RWPE2 (cell line): ENCODE data around the gene IRF8.

Source experiments
- ATAC-seq: fragments of 200-7000 bp; cut with Tn5 transposase; 3 replicates; pipeline ENCODE4 v1.9.1; 2021; ENCODE audit warnings: low read depth
- DNase-seq: peaks from one replicate; pipeline ENCODE4 v3.0.0-alpha.2; 2020; ENCODE audit warnings: low spot score
- H3K27ac ChIP-seq: fragments of 450-650 bp; 2 replicates; pipeline ENCODE4 v1.5.1; 2017; ENCODE audit warnings: mild to moderate bottlenecking; ENCODE audit not compliant: poor library complexity, severe bottlenecking
- H3K27me3 ChIP-seq: fragments of 250-450 bp; sonication (Bioruptor Pico); 2 replicates; pipeline ENCODE4 v1.5.1; 2021; ENCODE audit warnings: mild to moderate bottlenecking, moderate library complexity; ENCODE audit not compliant: insufficient read depth, poor library complexity, severe bottlenecking
- H3K36me3 ChIP-seq: fragments of 250-450 bp; sonication (Bioruptor Pico); 2 replicates; pipeline ENCODE4 v1.5.1; 2020; ENCODE audit warnings: low read depth, mild to moderate bottlenecking, moderate library complexity
- H3K4me1 ChIP-seq: fragments of 250-450 bp; sonication (Bioruptor Pico); 2 replicates; pipeline ENCODE4 v1.5.1; 2021; ENCODE audit warnings: mild to moderate bottlenecking, moderate library complexity; ENCODE audit not compliant: insufficient read depth, poor library complexity, severe bottlenecking
- H3K4me3 ChIP-seq: fragments of 250-450 bp; sonication (Bioruptor Pico); 2 replicates; pipeline ENCODE4 v1.5.1; 2021; ENCODE audit warnings: mild to moderate bottlenecking, moderate library complexity; ENCODE audit not compliant: severe bottlenecking
- H3K9me3 ChIP-seq: fragments of 250-450 bp; sonication (Bioruptor Pico); 2 replicates; pipeline ENCODE4 v1.5.1; 2021; ENCODE audit warnings: mild to moderate bottlenecking, moderate library complexity; ENCODE audit not compliant: severe bottlenecking
- TF ChIP-seq, protein P1 (sequence below): fragments of 450-650 bp; IDR thresholded peaks from one replicate; pipeline ENCODE4 v1.5.1; 2017; ENCODE audit warnings: mild to moderate bottlenecking, moderate library complexity; ENCODE audit not compliant: poor library complexity, severe bottlenecking

Gene IRF8

DNA sequence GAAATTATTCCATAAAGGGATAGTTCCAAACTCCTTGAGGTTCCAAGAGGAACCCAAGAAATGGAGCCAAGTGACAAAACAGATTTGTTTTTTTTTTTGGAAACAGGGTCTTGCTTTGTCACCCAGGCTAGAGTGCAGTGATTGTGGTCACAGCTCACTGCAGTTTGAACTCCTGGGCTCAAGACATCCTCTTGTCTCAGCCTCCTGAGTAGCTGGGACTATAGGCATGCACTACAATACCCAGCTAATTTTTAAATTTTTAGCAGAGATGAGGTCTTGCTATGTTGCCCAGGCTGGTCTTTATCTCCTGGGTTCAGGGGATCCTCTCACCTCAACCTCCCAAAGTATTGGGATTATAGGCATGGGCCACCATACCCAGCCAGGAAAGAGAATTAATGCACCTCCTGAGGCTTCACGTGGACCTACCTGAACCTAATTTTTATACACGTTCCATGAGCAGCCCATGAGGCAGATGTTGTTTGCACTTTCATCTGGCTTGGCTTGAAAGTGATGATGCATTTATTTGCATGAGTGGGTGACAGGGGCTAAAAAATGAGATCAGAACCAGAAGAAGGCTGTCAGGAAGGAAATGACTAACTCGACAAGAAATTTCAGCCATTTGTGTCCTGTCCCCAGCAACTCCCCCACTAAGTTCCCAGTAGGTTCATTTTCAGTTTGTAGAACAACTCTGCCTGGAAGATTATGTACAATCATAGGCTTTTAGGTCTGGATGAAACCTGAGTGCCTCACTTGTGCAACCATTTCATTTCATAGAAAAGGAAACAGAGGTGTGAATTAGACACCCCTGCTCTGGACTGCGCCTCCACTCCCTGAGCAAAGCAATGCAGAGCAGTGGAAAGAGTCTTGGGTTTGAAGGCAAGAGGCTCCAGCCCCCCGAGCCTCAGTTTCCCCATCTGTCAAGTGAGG is 10.3 kb upstream of the IRF8 start:
- Histone ChIP-seq H3K4me1 (peaks cover 29% of the 10 kb centered on the region), H3K4me3 (no peak overlapping the region), H3K9me3 (no peaks in the 10 kb centered on the region), H3K27me3 (peaks cover 16% of the 10 kb centered on the region), H3K36me3 (no peaks in the 10 kb centered on the region), H3K27ac (peak overlapping the region; percentile 53)
- ATAC-seq: peak; percentile 78
- TF ChIP-seq, protein P1, sequence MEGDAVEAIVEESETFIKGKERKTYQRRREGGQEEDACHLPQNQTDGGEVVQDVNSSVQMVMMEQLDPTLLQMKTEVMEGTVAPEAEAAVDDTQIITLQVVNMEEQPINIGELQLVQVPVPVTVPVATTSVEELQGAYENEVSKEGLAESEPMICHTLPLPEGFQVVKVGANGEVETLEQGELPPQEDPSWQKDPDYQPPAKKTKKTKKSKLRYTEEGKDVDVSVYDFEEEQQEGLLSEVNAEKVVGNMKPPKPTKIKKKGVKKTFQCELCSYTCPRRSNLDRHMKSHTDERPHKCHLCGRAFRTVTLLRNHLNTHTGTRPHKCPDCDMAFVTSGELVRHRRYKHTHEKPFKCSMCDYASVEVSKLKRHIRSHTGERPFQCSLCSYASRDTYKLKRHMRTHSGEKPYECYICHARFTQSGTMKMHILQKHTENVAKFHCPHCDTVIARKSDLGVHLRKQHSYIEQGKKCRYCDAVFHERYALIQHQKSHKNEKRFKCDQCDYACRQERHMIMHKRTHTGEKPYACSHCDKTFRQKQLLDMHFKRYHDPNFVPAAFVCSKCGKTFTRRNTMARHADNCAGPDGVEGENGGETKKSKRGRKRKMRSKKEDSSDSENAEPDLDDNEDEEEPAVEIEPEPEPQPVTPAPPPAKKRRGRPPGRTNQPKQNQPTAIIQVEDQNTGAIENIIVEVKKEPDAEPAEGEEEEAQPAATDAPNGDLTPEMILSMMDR: no peak
- DNase-seq: no peak

DNA sequence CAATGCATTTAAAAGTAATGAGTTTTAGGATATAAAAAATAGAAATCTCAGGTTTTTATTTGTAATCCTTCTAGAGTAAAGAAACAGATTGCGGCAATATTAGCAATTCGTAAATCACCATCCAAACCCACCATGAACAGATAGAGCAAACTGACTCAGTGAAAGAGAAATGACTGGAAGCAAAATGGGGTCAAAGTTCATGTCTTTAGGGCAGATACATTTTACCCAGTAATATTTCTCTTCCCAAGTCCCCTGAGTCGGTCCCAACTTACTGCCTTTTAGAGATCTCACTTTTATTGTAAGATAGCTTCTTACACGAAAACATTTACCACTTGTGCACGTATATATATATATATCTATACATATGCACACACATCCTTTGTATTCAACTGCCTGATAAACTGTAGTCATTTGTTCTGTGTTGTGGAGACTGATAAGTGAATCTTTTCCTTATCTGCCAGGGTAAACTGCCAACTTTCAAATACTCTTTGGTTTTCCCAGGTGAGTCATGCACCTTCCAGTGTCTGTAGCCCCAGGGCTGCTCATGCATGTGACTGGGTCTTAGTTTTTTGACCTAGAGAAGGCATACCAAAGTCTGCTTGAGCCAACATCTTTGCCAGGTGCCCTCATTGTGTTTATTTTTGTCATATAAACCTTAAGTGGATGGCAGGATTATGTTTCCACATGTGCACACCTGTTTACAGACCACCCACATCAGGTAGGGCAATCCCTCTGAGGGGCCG is 7.8 kb upstream of the IRF8 start:
- peak overlapping the region; percentile 36 for H3K27ac ChIP-seq

DNA sequence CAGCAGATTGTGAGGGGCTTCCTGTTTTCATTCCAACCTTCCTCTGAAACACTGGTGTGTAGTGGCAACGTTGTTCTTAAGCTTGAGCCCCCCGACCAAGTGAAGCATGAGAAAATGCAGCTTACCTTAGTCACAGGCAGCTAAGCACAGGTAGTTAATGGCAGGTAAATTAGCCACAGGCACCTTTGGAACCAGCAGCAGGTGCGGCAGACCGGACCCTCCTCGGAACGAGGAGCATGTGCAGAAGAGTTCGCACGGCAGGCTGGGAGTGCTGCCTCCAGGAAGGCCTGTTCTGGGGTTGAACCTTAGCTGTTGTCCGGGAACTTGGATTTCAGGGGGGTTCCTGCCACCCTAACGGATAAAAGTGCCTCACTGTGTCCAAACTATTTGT is 7.2 kb upstream of the IRF8 start:
- no peak for DNase-seq

More for the DNA sequence above, 7.8 kb upstream of the IRF8 start:
- Histone ChIP-seq H3K9me3 (no peaks in the 10 kb centered on the region), H3K27me3 (peaks cover 17% of the 10 kb centered on the region), H3K4me1 (peaks cover 29% of the 10 kb centered on the region), H3K4me3 (no peak overlapping the region), H3K36me3 (no peaks in the 10 kb centered on the region)
- ATAC-seq (peak; percentile 75), DNase-seq (no peak)
- TF ChIP-seq, protein P1: no peak

DNA sequence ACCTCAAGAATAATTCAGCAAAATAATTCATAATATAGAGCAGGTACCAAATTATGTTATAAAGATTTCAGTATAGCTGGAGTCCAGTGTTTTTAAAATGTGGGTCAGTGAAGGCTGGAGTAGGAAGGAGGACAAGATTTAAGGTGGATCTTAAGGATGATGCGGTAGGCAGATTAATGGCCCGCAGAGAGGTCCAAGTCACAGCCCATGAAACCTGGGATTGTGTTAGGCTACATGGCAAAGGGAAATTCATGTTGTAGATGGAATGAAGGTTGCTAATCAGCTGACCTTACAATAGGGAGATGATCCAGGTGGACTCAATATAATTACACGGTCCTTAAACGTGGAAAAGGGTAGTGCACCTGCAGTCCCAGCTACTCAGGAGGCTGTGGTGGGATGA is 6.2 kb upstream of the IRF8 start:
- Histone ChIP-seq H3K36me3 (no peaks in the 10 kb centered on the region), H3K4me1 (peaks cover 29% of the 10 kb centered on the region), H3K27ac (no peak overlapping the region), H3K4me3 (no peak overlapping the region), H3K9me3 (no peaks in the 10 kb centered on the region), H3K27me3 (peaks cover 32% of the 10 kb centered on the region)
- TF ChIP-seq, protein P1: no peak
- DNase-seq (no peak), ATAC-seq (no peak)

More for the DNA sequence above, 7.2 kb upstream of the IRF8 start:
- no peak for ATAC-seq
- TF ChIP-seq, protein P1: no peak
- H3K27ac ChIP-seq: peak overlapping the region; percentile 36
- H3K9me3 ChIP-seq: no peaks in the 10 kb centered on the region
- no peak overlapping the region for H3K4me3 ChIP-seq
- H3K4me1 ChIP-seq: peaks cover 29% of the 10 kb centered on the region
- H3K36me3 ChIP-seq: no peaks in the 10 kb centered on the region
- peaks cover 23% of the 10 kb centered on the region for H3K27me3 ChIP-seq
